GM21619 (cell line): Measurements from ENCODE around the gene ART1.
A peak's percentile ranks its signal among the peaks of the same experiment; 100 is the strongest.
"Not testable (repeated sequence)": the region's sequence is repeated elsewhere in the genome, so short reads cannot be mapped to it uniquely, and the experiment has no call there.

Experiments used
- ATAC-seq: cut with Tn5 transposase; IDR thresholded peaks from one replicate; pipeline ENCODE4 v1.9.1; 2021; ENCODE audit not compliant: unreplicated experiment

Gene ART1

GRCh38 chr11:3644817-3645235 is at the start of gene ART1:
ART1 (plus strand) TSS chr11:3645128; CDS start chr11:3659214, 14,086 bp downstream.
- ATAC-seq = no peak

- not testable (repeated sequence) for ATAC-seq
These were observed 47.2 kb upstream of the ART1 start for GRCh38 chr11:3597743-3598142.

GRCh38 chr11:3600201-3600600 is 44.7 kb upstream of the ART1 start:
- not testable (repeated sequence) for ATAC-seq

GRCh38 chr11:3604167-3604566 is 40.8 kb upstream of the ART1 start:
- no peak for ATAC-seq

- ATAC-seq = no peak
These were observed 39.7 kb upstream of the ART1 start for GRCh38 chr11:3605283-3605662.

- no peak for ATAC-seq
These were observed 39.1 kb upstream of the ART1 start for GRCh38 chr11:3605771-3606203.

- ATAC-seq = no peak
These were observed 35.3 kb upstream of the ART1 start for GRCh38 chr11:3609416-3610265.

GRCh38 chr11:3610846-3611245 is 34.1 kb upstream of the ART1 start:
- ATAC-seq = no peak

GRCh38 chr11:3611976-3612678 is 32.8 kb upstream of the ART1 start:
- ATAC-seq = no peak

- ATAC-seq = no peak
These were observed 30.8 kb upstream of the ART1 start for GRCh38 chr11:3613998-3614741.

- ATAC-seq = peak; percentile 82
These were observed 30.2 kb upstream of the ART1 start for GRCh38 chr11:3614742-3615171.

- no peak for ATAC-seq
These were observed 28.9 kb upstream of the ART1 start for GRCh38 chr11:3615998-3616397.

- no peak for ATAC-seq
These were observed 28.0 kb upstream of the ART1 start for GRCh38 chr11:3616721-3617460.

- no peak for ATAC-seq
These were observed 26.9 kb upstream of the ART1 start for GRCh38 chr11:3617990-3618389.

- ATAC-seq = no peak
These were observed 22.4 kb upstream of the ART1 start for GRCh38 chr11:3622521-3622920.

GRCh38 chr11:3623121-3623520 is 21.8 kb upstream of the ART1 start:
- no peak for ATAC-seq

- no peak for ATAC-seq
These were observed 21.0 kb upstream of the ART1 start for GRCh38 chr11:3623767-3624458.

GRCh38 chr11:3626250-3626960 is 18.5 kb upstream of the ART1 start:
- no peak for ATAC-seq

- no peak for ATAC-seq
These were observed 17.6 kb upstream of the ART1 start for GRCh38 chr11:3627291-3627690.

GRCh38 chr11:3631331-3631730 is 13.6 kb upstream of the ART1 start:
- ATAC-seq = no peak
